Mesenchymal stem cell (in vitro differentiated cells and primary cell): Measurements from ENCODE around the gene APMAP.

Source experiments
- DNase-seq: peaks from one replicate; pipeline ENCODE4 v3.0.0-alpha.2; 2013
- H2AFZ ChIP-seq: one replicate; pipeline ENCODE4 v1.6.1; 2013; ENCODE audit warnings: low read depth, mild to moderate bottlenecking, control low read depth, inconsistent platforms, low read length, moderate library complexity
- H2AK5ac ChIP-seq: 2 replicates; pipeline ENCODE4 v1.6.1; 2013; ENCODE audit warnings: low read length, moderate library complexity, mild to moderate bottlenecking, inconsistent platforms; ENCODE audit not compliant: severe bottlenecking
- H2BK120ac ChIP-seq: one replicate; pipeline ENCODE4 v1.6.1; 2013; ENCODE audit warnings: low read depth, mild to moderate bottlenecking, inconsistent platforms, low read length, moderate library complexity
- H2BK12ac ChIP-seq, 2 experiments: one replicate each; pipeline ENCODE4 v1.6.1; 2013; ENCODE audit warnings: inconsistent platforms in 2 of 2, low read length in 2 of 2, mild to moderate bottlenecking in 2 of 2, moderate library complexity in 2 of 2, control low read depth in 1 of 2
- H2BK15ac ChIP-seq: one replicate; pipeline ENCODE4 v1.6.1; 2013; ENCODE audit warnings: mild to moderate bottlenecking, low read depth, inconsistent platforms; ENCODE audit not compliant: poor library complexity, severe bottlenecking
- H2BK5ac ChIP-seq: 2 replicates; pipeline ENCODE4 v1.6.1; 2013; ENCODE audit warnings: low read depth, mild to moderate bottlenecking, low read length, control low read depth, inconsistent platforms; ENCODE audit not compliant: poor library complexity, severe bottlenecking
- H3K14ac ChIP-seq, 2 experiments: one replicate each; pipeline ENCODE4 v1.6.1; 2013; ENCODE audit warnings: inconsistent platforms in 2 of 2, low read length in 2 of 2, control low read depth in 1 of 2, mild to moderate bottlenecking in 1 of 2, moderate library complexity in 1 of 2
- H3K18ac ChIP-seq, 2 experiments: one replicate each; pipeline ENCODE4 v1.6.1; 2013; ENCODE audit warnings: inconsistent platforms in 2 of 2, low read length in 2 of 2, control low read depth in 1 of 2, low read depth in 1 of 2, mild to moderate bottlenecking in 1 of 2
- H3K23ac ChIP-seq, 2 experiments: one replicate each; pipeline ENCODE4 v1.6.1; 2013; ENCODE audit warnings: inconsistent platforms in 2 of 2, low read length in 2 of 2, mild to moderate bottlenecking in 2 of 2, moderate library complexity in 2 of 2, control low read depth in 1 of 2
- H3K27ac ChIP-seq: 2 replicates; pipeline ENCODE4 v1.5.1; 2013; ENCODE audit warnings: mild to moderate bottlenecking, moderate library complexity, low read length, control low read depth, inconsistent platforms; ENCODE audit not compliant: poor library complexity, severe bottlenecking
- H3K27me3 ChIP-seq, 2 experiments: 2 replicates each; pipeline versions ENCODE4 v1.6.1 to v1.7.0; 2013; ENCODE audit warnings: low read length in 2 of 2, mild to moderate bottlenecking in 2 of 2, moderate library complexity in 2 of 2, control low read depth in 1 of 2, inconsistent platforms in 1 of 2; ENCODE audit not compliant: control insufficient read depth in 1 of 2, insufficient read depth in 1 of 2
- H3K36me3 ChIP-seq, 2 experiments: 2 replicates each; pipeline versions ENCODE4 v1.6.1 to v1.7.0; 2013; ENCODE audit warnings: low read length in 2 of 2, control low read depth in 1 of 2, inconsistent platforms in 1 of 2, low read depth in 1 of 2, mild to moderate bottlenecking in 1 of 2; ENCODE audit not compliant: insufficient read depth in 2 of 2, control insufficient read depth in 1 of 2
- H3K4ac ChIP-seq, 2 experiments: one replicate each; pipeline ENCODE4 v1.6.1; 2013; ENCODE audit warnings: inconsistent platforms in 2 of 2, low read length in 2 of 2, mild to moderate bottlenecking in 2 of 2, moderate library complexity in 2 of 2, control low read depth in 1 of 2, low read depth in 1 of 2
- H3K4me1 ChIP-seq: 2 replicates; pipeline ENCODE4 v1.6.1; 2013; ENCODE audit warnings: low read depth, low read length, control low read depth; ENCODE audit not compliant: control insufficient read depth, insufficient read depth
- H3K4me2 ChIP-seq: 2 replicates; pipeline ENCODE4 v1.6.1; 2013; ENCODE audit warnings: low read length, mild to moderate bottlenecking, inconsistent platforms; ENCODE audit not compliant: poor library complexity, severe bottlenecking
- H3K4me3 ChIP-seq, 2 experiments: 2 replicates each; pipeline versions ENCODE4 v1.5.1 to v1.7.0; 2013; ENCODE audit warnings: low read length in 2 of 2, mild to moderate bottlenecking in 2 of 2, control low read depth in 1 of 2, low read depth in 1 of 2; ENCODE audit not compliant: insufficient read depth in 1 of 2
- H3K79me1 ChIP-seq: replicated peaks from 2 replicates; pipeline ENCODE4 v1.6.1; 2013; ENCODE audit warnings: mild to moderate bottlenecking, control low read depth, low read length, inconsistent platforms; ENCODE audit not compliant: poor library complexity, severe bottlenecking
- H3K9ac ChIP-seq: 2 replicates; pipeline ENCODE4 v1.7.0; 2013; ENCODE audit warnings: mild to moderate bottlenecking, low read length, moderate library complexity
- H3K9me3 ChIP-seq: 2 replicates; pipeline ENCODE4 v1.7.0; 2013; ENCODE audit warnings: mild to moderate bottlenecking, low read length; ENCODE audit not compliant: control insufficient read depth
- H4K8ac ChIP-seq: one replicate; pipeline ENCODE4 v1.6.1; 2013; ENCODE audit warnings: inconsistent platforms, mild to moderate bottlenecking, low read length, moderate library complexity
- H4K91ac ChIP-seq: one replicate; pipeline ENCODE4 v1.6.1; 2013; ENCODE audit warnings: mild to moderate bottlenecking, low read length, inconsistent platforms
- WGBS: methylation state at CpG from one replicate; pipeline ENCODE4 v1.1.7; 2013; ENCODE audit warnings: mixed read lengths; 5-methylcytosine and 5-hydroxymethylcytosine counted together

The APMAP gene

GRCh38 chr20:24987244-24987643 is 5.3 kb downstream of the APMAP start:
- 100% methylated on average over 1 of the region's 2 CpGs for WGBS

GRCh38 chr20:24986436-24987015 is 6.0 kb downstream of the APMAP start:
- Histone ChIP-seq H3K4me3 (no peak overlapping the region), H3K27ac (no peak overlapping the region), H3K9ac (no peak overlapping the region), H3K4ac (no peak overlapping the region), H2AK5ac (no peak overlapping the region), H3K14ac (no peak overlapping the region), H3K23ac (peak overlapping the region in 1 of 2 experiments; percentile 41), H2BK12ac (no peak overlapping the region), H4K8ac (no peak overlapping the region), H3K27me3 (no peaks in the 10 kb centered on the region), H3K4me2 (no peak overlapping the region), H2BK120ac (no peak overlapping the region), H4K91ac (no peak overlapping the region), H3K18ac (no peak overlapping the region), H3K36me3 (peaks cover 8 to 15% of the 10 kb centered on the region in 2 experiments), H3K4me1 (peaks cover 3% of the 10 kb centered on the region), H3K79me1 (peaks cover 56% of the 10 kb centered on the region), H2BK15ac (no peak overlapping the region), H2AFZ (no peak overlapping the region), H3K9me3 (no peaks in the 10 kb centered on the region), H2BK5ac (no peak overlapping the region)
- no peak for DNase-seq
- WGBS = 98% methylated on average over 7 of the region's 7 CpGs

More at GRCh38 chr20:24987244-24987643, 5.3 kb downstream of the APMAP start:
- H3K4ac ChIP-seq = no peak overlapping the region
- no peak overlapping the region for H3K27ac ChIP-seq
- no peak overlapping the region for H3K4me3 ChIP-seq
- no peak overlapping the region for H2BK15ac ChIP-seq
- no peak overlapping the region for H2BK120ac ChIP-seq
- no peak overlapping the region for H2AK5ac ChIP-seq
- no peak for DNase-seq
- H3K14ac ChIP-seq = no peak overlapping the region
- no peak overlapping the region for H3K18ac ChIP-seq
- H2BK12ac ChIP-seq = no peak overlapping the region
- peaks cover 8 to 9% of the 10 kb centered on the region in 2 experiments for H3K36me3 ChIP-seq
- H4K91ac ChIP-seq = no peak overlapping the region
- no peak overlapping the region for H3K9ac ChIP-seq
- H4K8ac ChIP-seq = no peak overlapping the region
- H2BK5ac ChIP-seq = no peak overlapping the region
- H3K27me3 ChIP-seq = no peaks in the 10 kb centered on the region
- H3K9me3 ChIP-seq = no peaks in the 10 kb centered on the region
- H2AFZ ChIP-seq = no peak overlapping the region
- H3K4me1 ChIP-seq = peaks cover 3% of the 10 kb centered on the region
- H3K79me1 ChIP-seq = peaks cover 56% of the 10 kb centered on the region
- no peak overlapping the region for H3K23ac ChIP-seq
- H3K4me2 ChIP-seq = no peak overlapping the region

GRCh38 chr20:24985802-24986201 is 6.7 kb downstream of the APMAP start:
- H3K4ac ChIP-seq = no peak overlapping the region
- H2BK120ac ChIP-seq = no peak overlapping the region
- H2AFZ ChIP-seq = no peak overlapping the region
- no peaks in the 10 kb centered on the region for H3K9me3 ChIP-seq
- H2AK5ac ChIP-seq = no peak overlapping the region
- no peak overlapping the region for H3K14ac ChIP-seq
- peaks cover 2% of the 10 kb centered on the region for H3K4me1 ChIP-seq
- H2BK5ac ChIP-seq = no peak overlapping the region
- no peak overlapping the region for H2BK12ac ChIP-seq
- H3K23ac ChIP-seq = no peak overlapping the region
- H3K9ac ChIP-seq = no peak overlapping the region
- H3K36me3 ChIP-seq = peaks cover 14 to 20% of the 10 kb centered on the region in 2 experiments
- no peaks in the 10 kb centered on the region for H3K27me3 ChIP-seq
- H3K27ac ChIP-seq = no peak overlapping the region
- H3K18ac ChIP-seq = no peak overlapping the region
- H4K8ac ChIP-seq = no peak overlapping the region
- H2BK15ac ChIP-seq = no peak overlapping the region
- H4K91ac ChIP-seq = no peak overlapping the region
- DNase-seq = no peak
- H3K4me2 ChIP-seq = no peak overlapping the region
- 89% methylated on average over 5 of the region's 6 CpGs for WGBS
- no peak overlapping the region for H3K4me3 ChIP-seq
- H3K79me1 ChIP-seq = peaks cover 56% of the 10 kb centered on the region

GRCh38 chr20:24984961-24985640 is 7.5 kb downstream of the APMAP start:
- DNase-seq = no peak
- no peak overlapping the region for H3K18ac ChIP-seq
- H2BK120ac ChIP-seq = no peak overlapping the region
- peaks cover 21 to 27% of the 10 kb centered on the region in 2 experiments for H3K36me3 ChIP-seq
- no peak overlapping the region for H4K8ac ChIP-seq
- H3K9me3 ChIP-seq = no peaks in the 10 kb centered on the region
- H2BK5ac ChIP-seq = no peak overlapping the region
- no peak overlapping the region for H2BK12ac ChIP-seq
- no peak overlapping the region for H3K4me3 ChIP-seq
- peaks cover 60% of the 10 kb centered on the region for H3K79me1 ChIP-seq
- no peak overlapping the region for H3K9ac ChIP-seq
- H4K91ac ChIP-seq = no peak overlapping the region
- 100% methylated on average over 1 of the region's 3 CpGs for WGBS
- no peak overlapping the region for H2AFZ ChIP-seq
- no peak overlapping the region for H2BK15ac ChIP-seq
- no peak overlapping the region for H2AK5ac ChIP-seq
- H3K27me3 ChIP-seq = no peaks in the 10 kb centered on the region
- no peak overlapping the region for H3K4ac ChIP-seq
- H3K14ac ChIP-seq = no peak overlapping the region
- peaks cover 2% of the 10 kb centered on the region for H3K4me1 ChIP-seq
- no peak overlapping the region for H3K27ac ChIP-seq
- H3K23ac ChIP-seq = no peak overlapping the region
- H3K4me2 ChIP-seq = no peak overlapping the region
